Measurements from ENCODE around the gene ADAMTSL3. TPM values are rescaled to one million over a fixed set of nuclear protein-coding genes. Genes with fewer than 3 reads are reported as not detected.
A peak's percentile ranks its signal among the peaks of the same experiment; 100 is the strongest.
"Not testable (repeated sequence)": the region's sequence is repeated elsewhere in the genome, so short reads cannot be mapped to it uniquely, and the experiment has no call there.

Gene ADAMTSL3
- total RNA-seq, 1 donor from 2014 or later = 0.07 TPM

DNA sequence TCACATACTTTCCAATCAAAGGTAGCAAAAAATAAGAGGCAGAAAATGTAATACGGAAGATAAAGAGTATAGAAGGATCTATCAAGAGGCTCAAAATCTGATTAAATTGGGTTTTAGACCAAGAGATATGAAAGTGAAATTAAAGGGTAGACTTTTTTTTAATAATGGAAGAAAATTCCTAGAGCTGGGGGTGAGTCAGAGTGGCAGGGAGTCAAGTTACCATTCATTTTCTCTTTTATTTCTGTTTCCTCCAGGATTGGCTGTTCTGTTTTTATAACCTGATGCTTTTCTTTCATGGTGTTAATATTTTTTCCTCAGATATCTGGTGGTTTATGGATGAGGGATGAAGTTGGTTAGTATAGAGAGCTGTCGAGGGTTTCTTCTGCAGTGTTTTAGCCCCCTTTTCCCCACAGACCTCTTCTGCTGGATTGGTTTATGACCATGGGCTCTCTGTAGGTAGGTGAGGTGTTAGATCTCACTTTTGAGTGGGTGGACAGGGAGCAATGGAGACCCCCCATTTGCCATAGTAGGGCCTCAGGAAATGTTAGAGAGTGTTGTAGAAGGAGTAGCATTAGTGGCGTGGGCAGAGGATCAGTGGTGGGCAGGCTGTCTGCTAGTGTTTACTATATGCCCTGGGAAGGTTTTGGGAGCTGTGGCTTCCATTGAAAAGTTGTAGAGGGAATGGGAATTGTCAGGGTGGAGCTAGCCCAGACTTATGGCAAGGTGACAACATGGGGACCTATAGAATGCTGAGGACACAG lies 380.1 kb downstream of the ADAMTSL3 start:
- TF ChIP-seq, protein P1, sequence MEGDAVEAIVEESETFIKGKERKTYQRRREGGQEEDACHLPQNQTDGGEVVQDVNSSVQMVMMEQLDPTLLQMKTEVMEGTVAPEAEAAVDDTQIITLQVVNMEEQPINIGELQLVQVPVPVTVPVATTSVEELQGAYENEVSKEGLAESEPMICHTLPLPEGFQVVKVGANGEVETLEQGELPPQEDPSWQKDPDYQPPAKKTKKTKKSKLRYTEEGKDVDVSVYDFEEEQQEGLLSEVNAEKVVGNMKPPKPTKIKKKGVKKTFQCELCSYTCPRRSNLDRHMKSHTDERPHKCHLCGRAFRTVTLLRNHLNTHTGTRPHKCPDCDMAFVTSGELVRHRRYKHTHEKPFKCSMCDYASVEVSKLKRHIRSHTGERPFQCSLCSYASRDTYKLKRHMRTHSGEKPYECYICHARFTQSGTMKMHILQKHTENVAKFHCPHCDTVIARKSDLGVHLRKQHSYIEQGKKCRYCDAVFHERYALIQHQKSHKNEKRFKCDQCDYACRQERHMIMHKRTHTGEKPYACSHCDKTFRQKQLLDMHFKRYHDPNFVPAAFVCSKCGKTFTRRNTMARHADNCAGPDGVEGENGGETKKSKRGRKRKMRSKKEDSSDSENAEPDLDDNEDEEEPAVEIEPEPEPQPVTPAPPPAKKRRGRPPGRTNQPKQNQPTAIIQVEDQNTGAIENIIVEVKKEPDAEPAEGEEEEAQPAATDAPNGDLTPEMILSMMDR (conservative IDR thresholded peaks at IDR 0.05) = no peak
- H3K27me3 Mint-ChIP-seq (ENCODE audit: low read depth) = peaks cover 28% of the 10 kb centered on the region
- no peaks in the 10 kb centered on the region for H3K36me3 Mint-ChIP-seq (ENCODE audit: low read depth)
- DNase-seq (ENCODE audit: low read depth, low spot score) = no peak
- H3K4me3 Mint-ChIP-seq = no peak overlapping the region
- no peaks in the 10 kb centered on the region for H3K9me3 Mint-ChIP-seq
- H3K27ac Mint-ChIP-seq (ENCODE audit: unreplicated experiment) = no peak overlapping the region
- no peaks in the 10 kb centered on the region for H3K4me1 Mint-ChIP-seq

DNA sequence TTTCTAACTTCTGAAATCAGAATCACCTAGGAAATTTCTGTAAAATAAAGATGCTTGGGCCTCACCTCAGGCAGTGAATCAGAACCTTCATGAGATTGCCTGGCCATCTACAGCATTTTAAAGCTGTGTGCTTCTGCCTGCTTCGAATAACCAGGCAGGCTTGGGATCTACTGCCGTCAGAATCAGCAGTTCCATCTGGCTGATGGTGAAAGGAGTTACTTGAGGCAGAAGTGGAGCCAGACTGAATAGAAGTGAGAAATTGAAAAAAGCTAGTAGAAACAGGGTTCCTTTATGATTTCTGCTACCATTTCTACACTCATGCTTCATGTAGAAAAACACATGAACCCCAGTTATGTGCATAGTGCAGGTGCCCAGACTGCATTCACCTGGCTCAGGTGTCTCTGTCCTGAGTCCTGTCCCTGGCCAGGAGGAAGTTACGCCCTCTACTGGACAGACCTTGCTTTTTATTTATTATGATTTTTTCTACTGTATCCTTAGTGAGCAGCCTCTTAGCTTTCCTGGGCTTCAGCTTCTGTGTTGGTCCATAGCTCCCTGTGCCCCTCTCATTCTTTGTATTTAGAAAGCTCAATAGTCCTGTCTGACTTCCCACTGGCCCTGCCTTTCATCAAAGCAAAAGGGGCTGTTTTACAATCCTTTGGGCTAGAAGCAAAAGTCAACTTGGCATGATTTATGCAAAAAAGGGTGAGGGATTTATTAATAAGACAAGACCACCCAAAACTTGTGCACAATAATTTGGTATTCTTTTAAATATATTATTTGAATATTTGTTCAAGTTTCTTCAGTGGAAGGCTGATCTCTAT lies 380.9 kb downstream of the ADAMTSL3 start:
- DNase-seq (ENCODE audit: low read depth, low spot score) = no peak
- Mint-ChIP-seq H3K27me3 (ENCODE audit: low read depth) (peaks cover 24% of the 10 kb centered on the region), H3K4me1 (no peaks in the 10 kb centered on the region), H3K9me3 (no peaks in the 10 kb centered on the region), H3K36me3 (ENCODE audit: low read depth) (no peaks in the 10 kb centered on the region), H3K27ac (ENCODE audit: unreplicated experiment) (no peak overlapping the region), H3K4me3 (no peak overlapping the region)
- TF ChIP-seq, protein P1 (conservative IDR thresholded peaks at IDR 0.05) = peak; percentile 54

DNA sequence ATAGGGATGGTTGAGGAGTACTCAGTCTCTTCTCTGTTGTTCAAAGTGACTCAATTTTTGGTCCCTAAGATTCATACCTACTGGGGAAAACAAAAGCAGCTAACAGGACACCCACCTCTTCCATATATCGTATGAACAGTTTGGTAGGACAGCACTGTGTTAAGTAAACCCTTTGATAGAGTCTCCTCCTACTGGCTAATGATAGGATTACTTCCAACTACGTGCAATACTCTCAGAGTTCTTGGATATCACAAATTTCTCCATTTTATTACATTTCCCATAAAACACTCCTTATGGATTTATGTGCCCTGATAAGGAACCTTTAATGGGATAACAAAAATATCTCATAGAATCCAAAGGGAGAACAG lies 381.5 kb downstream of the ADAMTSL3 start:
- no peaks in the 10 kb centered on the region for H3K4me1 Mint-ChIP-seq
- no peak overlapping the region for H3K4me3 Mint-ChIP-seq
- no peaks in the 10 kb centered on the region for H3K36me3 Mint-ChIP-seq (ENCODE audit: low read depth)
- peaks cover 24% of the 10 kb centered on the region for H3K27me3 Mint-ChIP-seq (ENCODE audit: low read depth)
- TF ChIP-seq, protein P1 (conservative IDR thresholded peaks at IDR 0.05) = peak; percentile 71
- no peaks in the 10 kb centered on the region for H3K9me3 Mint-ChIP-seq
- no peak overlapping the region for H3K27ac Mint-ChIP-seq (ENCODE audit: unreplicated experiment)
- no peak for DNase-seq (ENCODE audit: low read depth, low spot score)

DNA sequence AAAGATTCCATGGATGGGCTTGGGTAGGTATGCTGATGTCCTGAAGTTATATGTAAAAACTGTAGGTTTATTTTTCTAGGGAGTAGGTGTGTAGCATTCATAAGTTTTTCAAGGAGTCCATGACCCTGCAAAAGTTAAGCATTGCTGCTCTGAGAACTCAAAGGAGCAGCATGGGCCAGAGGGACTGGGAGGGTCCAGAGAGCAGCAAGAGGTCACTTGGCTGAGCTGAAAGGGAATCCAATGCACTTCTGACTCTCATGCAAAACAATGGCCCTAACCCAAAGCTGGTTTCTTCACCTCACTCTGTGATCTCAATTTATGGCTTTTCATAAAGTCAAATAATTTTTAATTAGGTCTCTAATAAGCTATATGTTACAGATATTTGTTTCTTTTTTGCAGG lies 383.4 kb downstream of the ADAMTSL3 start:
- Mint-ChIP-seq H3K4me1 (peaks cover 3% of the 10 kb centered on the region), H3K36me3 (ENCODE audit: low read depth) (no peaks in the 10 kb centered on the region), H3K9me3 (peaks cover 3% of the 10 kb centered on the region), H3K4me3 (no peak overlapping the region), H3K27ac (ENCODE audit: unreplicated experiment) (no peak overlapping the region), H3K27me3 (ENCODE audit: low read depth) (peaks cover 15% of the 10 kb centered on the region)
- no peak for DNase-seq (ENCODE audit: low read depth, low spot score)
- TF ChIP-seq, protein P1 (conservative IDR thresholded peaks at IDR 0.05) = no peak

GRCh38 chr15:84042434-84043056 lies 388.6 kb downstream of the ADAMTSL3 start:
- H3K4me1 Mint-ChIP-seq = peaks cover 13% of the 10 kb centered on the region
- not testable (repeated sequence) for H3K36me3 Mint-ChIP-seq (ENCODE audit: low read depth); H3K27me3 Mint-ChIP-seq (ENCODE audit: low read depth)
- peak overlapping the region; percentile 81 for H3K4me3 Mint-ChIP-seq
- DNase-seq (ENCODE audit: low read depth, low spot score) = peak; percentile 22
- peak overlapping the region; percentile 83 for H3K27ac Mint-ChIP-seq (ENCODE audit: unreplicated experiment)
- peaks cover 19% of the 10 kb centered on the region for H3K9me3 Mint-ChIP-seq

Measured in neural crest cell (in vitro differentiated cells).